Epithelial cell of proximal tubule (primary cell): ENCODE measurements around the gene C2CD4B. TPM values are rescaled to one million over a fixed set of nuclear protein-coding genes. Genes with fewer than 3 reads are reported as not detected.

Experiments
- DNase-seq: peaks from one replicate; pipeline ENCODE4 v3.0.0-alpha.2; 2011; ENCODE audit warnings: low read depth
- H3K4me3 ChIP-seq: 2 replicates; pipeline ENCODE4 v1.5.1; 2011; ENCODE audit warnings: low read depth, mild to moderate bottlenecking, low read length
- total RNA-seq: library from RNA; depleted of rRNA; stranded (reverse); fragments of >200 nt; gene quantifications from 2 replicates; pipeline ENCODE4 v1.2.3, GENCODE V29; 2015
- TF ChIP-seq, protein P1 (sequence below): conservative IDR thresholded peaks from 2 replicates; pipeline ENCODE4 v1.5.1; 2012; ENCODE audit warnings: low read depth, mild to moderate bottlenecking, low read length

The C2CD4B gene
- total RNA-seq, 1 donor from 2014 or later = 0.12 TPM

- H3K4me3 ChIP-seq = no peak overlapping the region
- DNase-seq = no peak
- TF ChIP-seq, protein P1, sequence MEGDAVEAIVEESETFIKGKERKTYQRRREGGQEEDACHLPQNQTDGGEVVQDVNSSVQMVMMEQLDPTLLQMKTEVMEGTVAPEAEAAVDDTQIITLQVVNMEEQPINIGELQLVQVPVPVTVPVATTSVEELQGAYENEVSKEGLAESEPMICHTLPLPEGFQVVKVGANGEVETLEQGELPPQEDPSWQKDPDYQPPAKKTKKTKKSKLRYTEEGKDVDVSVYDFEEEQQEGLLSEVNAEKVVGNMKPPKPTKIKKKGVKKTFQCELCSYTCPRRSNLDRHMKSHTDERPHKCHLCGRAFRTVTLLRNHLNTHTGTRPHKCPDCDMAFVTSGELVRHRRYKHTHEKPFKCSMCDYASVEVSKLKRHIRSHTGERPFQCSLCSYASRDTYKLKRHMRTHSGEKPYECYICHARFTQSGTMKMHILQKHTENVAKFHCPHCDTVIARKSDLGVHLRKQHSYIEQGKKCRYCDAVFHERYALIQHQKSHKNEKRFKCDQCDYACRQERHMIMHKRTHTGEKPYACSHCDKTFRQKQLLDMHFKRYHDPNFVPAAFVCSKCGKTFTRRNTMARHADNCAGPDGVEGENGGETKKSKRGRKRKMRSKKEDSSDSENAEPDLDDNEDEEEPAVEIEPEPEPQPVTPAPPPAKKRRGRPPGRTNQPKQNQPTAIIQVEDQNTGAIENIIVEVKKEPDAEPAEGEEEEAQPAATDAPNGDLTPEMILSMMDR = no peak
Observed at GRCh38 chr15:62153228-62153627, 11.9 kb downstream of the C2CD4B start.

DNA sequence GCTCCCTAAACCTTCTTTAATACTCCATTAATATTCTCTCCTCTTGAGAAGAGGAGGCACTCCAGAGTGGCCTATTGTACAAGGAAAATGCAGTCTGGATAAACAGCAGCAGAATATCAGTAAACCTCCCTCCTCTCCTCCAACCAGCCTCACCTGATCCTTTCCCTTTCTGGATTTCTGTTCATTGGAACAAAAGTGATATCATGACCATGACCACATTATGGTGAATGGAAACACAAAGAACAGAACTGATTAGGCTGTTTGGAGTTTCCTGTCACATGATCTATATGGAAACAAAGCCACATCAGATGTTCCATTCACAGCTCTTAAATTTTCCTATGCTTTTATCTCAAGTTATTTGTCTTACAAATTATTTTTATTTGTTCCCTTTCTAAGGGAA is 14.6 kb downstream of the C2CD4B start:
- H3K4me3 ChIP-seq = no peak overlapping the region
- DNase-seq = no peak
- TF ChIP-seq, protein P1 = no peak

DNA sequence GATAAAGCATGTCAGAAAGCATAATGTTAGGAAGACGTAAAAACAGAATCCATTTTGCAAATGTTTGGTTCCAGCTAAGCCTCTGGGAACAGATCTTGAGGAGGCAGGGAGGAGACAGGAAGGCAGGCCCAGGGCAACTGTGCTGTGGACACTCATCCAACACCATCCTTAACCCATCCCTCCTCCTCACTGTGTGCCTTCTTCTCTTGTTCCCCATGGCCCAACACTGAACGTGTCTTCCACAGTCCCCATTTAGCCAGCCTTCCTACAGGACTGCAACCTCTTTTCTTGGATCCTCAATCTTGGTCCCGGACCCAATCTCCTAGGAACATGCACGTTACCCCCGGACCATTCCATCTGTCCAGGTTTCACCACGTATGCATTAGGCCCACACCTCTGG is 15.4 kb downstream of the C2CD4B start:
- TF ChIP-seq, protein P1 = no peak
- H3K4me3 ChIP-seq = no peak overlapping the region

DNA sequence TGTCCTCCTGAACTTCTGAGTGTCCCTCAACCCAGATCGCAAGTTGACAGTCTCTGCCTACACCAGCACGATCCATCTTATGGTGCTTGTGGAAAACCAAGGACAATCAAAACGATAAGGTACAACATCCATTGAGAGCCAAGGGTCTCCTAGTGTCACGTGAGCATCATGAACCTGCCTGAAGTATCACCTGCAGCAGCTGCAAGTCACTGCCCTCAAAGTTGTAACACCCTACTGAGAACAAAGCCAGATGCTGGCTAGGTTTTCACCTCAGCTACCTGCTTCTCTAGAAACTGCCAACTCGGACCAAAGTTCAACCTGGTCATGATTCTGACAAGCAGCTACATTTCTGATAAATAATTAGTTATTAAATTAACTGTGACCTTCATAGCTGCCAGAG is 17.5 kb downstream of the C2CD4B start:
- TF ChIP-seq, protein P1 = no peak
- DNase-seq = no peak
- H3K4me3 ChIP-seq = no peak overlapping the region

More for the DNA sequence above, 15.4 kb downstream of the C2CD4B start:
- no peak for DNase-seq

- no peak overlapping the region for H3K4me3 ChIP-seq
- TF ChIP-seq, protein P1 = no peak
- no peak for DNase-seq
Observed at GRCh38 chr15:62147149-62147548, 17.9 kb downstream of the C2CD4B start.

- DNase-seq = no peak
- H3K4me3 ChIP-seq = no peak overlapping the region
- TF ChIP-seq, protein P1 = no peak
Observed at GRCh38 chr15:62145015-62145735, 19.9 kb downstream of the C2CD4B start.

DNA sequence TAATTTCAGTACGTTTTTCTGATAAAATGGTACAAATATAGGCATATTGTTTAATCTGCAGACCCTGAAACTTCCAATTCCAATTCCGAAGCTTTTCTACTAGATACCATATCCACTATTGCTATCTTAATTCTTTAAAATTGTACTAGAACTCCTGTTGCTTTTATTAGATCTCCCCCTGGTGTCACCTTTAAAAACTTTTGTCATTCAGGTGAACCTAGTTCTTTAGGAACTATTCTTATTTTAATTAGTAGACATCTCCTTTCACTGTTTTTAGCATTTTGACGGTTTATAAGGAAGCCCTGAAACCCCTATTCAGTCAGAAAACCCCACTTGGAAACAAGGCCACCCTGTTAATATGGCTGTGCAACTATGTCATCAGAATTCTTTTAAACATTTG is 22.3 kb downstream of the C2CD4B start:
- H3K4me3 ChIP-seq = no peak overlapping the region
- TF ChIP-seq, protein P1 = no peak
- DNase-seq = no peak
